GM04504 (cell line): ENCODE results near the gene PTPRO.

Experiments used
- DNase-seq: peaks from one replicate; pipeline ENCODE4 v3.0.0-alpha.2; 2012; ENCODE audit warnings: low read depth

PTPRO gene

GRCh38 chr12:15350643-15351042 lies 28.3 kb downstream of the PTPRO start:
- no peak for DNase-seq

DNA sequence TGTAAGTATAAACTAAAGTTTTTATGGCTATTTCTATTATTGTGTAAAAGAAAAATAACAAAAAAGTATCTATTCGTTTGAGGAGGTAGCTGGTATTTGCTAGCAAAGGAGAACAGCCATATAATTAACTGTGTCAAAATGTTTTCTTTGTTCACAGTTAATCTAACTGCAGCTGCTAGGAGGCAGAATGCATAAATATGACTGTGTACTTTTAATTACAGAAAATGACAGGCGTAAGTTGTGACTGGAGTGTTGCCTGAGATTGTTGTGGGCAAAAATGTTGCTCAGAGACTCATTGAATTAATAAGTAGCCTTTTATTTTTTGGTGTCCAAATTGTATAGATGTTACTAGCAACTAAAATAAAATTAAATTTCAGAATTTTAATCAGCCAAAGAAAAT lies 33.5 kb downstream of the PTPRO start:
- no peak for DNase-seq

GRCh38 chr12:15356951-15357364 lies 34.6 kb downstream of the PTPRO start:
- DNase-seq = no peak

GRCh38 chr12:15364221-15365160 lies 42.2 kb downstream of the PTPRO start:
- no peak for DNase-seq

DNA sequence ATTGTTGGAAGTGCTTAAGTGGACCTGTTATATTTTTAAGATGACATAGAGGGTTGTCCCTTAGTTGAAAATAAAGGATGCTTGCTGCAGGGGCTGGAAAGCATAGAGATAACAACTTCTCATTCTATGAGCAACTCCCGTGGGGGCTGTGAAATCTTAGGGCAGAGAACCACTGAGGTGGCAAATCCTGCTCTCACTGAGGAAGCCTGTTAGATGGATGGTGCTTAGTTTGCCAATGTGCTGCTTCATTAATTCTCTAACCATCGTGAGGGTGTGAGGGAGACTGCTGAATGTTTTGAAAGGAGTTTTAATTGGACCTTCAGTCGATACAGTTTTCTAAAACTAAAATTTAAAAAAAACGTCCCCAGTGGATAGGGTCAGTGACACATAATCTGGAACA lies 46.5 kb downstream of the PTPRO start:
- DNase-seq = no peak

DNA sequence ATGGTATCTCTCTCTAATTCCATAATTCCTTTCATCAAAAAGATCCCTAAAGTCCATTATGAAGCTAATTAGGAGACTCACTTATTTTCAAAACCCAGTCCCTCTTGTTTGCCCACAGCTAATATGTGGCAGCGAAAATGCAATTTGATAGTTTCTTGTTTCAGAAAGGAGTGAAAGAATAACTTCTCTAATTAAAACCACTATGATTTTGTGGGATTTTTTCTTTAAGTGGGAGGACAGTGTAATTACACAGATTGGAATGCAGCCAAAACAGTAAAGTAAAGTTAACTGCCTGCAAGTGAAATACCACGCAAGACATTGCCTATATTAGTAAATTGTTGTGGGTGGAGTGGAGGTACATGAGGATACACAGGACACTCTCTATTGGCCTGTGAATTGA lies 50.0 kb downstream of the PTPRO start:
- no peak for DNase-seq

GRCh38 chr12:15387772-15388171 lies 65.5 kb downstream of the PTPRO start:
- no peak for DNase-seq

DNA sequence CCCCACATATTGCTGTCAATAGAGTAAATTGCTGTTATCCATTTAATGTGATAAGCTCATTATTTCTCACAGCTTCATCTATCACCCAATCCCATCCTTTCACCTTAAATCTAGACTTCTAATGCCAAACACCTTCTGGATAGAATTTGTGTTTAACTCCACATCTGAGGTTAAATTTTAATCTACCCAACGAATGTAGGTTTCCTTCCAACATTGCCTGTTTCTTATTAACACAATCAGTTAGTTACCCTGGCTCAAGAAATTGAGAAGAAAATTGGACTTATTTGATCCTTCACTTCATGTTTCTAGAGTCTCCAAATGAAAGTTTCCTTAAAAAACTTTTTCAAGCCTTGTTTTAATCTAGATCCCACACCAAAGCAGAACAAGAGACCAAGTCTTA lies 67.3 kb downstream of the PTPRO start:
- no peak for DNase-seq

- no peak for DNase-seq
Observed at GRCh38 chr12:15393037-15393436, 70.7 kb downstream of the PTPRO start.

DNA sequence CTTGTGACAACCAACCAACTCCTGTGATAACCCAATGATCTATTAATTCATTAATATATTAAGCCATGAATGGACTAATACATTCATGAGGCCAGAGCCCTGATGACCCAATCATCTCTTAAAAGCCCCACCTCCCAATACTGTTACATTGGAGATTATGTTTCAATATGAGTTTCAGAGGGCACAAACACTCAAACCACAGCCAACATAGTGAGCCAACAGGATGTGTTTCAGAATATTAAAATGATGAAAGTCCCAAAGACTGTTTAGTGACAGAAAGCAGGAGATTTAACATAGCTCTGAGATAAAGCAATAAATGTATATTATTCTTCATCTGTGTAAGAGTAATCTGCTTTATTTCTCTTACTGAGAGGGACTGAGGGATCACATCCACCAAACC lies 71.7 kb downstream of the PTPRO start:
- no peak for DNase-seq

GRCh38 chr12:15404485-15404884 lies 82.2 kb downstream of the PTPRO start:
- DNase-seq = no peak

- DNase-seq = no peak
Observed at GRCh38 chr12:15405606-15406005, 83.3 kb downstream of the PTPRO start.

GRCh38 chr12:15407025-15407424 lies 84.7 kb downstream of the PTPRO start:
- no peak for DNase-seq

- DNase-seq = no peak
Observed at GRCh38 chr12:15411842-15412241, 89.5 kb downstream of the PTPRO start.

DNA sequence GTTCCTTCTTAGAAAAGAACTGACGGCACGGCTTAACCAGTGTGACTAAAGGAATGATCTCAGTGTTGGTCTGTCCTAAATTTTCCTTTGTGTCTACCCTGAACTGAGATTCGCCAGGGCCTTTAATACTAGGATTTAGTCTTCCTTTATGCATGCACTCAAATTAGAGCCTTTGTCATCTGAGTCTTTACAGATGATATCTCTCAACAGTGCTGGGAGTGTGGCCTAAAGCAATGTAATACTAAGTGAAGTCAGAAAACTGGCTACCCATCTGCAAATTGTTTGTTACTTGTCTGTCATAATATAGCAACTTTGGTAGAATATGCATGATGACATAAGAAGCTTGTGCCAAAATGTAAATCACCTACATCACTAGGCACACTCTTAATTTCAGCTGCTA lies 95.4 kb downstream of the PTPRO start:
- no peak for DNase-seq

DNA sequence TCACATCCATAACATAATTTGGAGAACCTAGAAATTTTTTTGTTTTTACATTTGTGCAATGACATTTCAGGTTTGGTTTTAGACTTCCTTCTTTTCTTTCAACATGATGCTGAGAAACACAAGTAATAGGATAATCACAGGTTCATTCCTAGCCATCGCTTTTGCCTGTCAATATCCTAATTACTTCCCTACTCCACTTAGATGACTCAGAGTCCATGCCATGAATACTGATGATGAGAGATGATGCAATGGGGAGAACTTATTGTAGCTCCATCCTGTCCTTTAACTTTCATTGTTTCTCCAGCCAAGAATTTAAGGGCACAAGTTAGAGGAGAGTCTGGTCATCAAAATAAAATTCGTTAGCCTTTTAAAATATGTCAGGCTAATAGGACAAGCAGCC lies 101.3 kb downstream of the PTPRO start:
- peak; percentile 24 for DNase-seq

- DNase-seq = no peak
Observed at GRCh38 chr12:15427913-15428312, 105.6 kb downstream of the PTPRO start.

DNA sequence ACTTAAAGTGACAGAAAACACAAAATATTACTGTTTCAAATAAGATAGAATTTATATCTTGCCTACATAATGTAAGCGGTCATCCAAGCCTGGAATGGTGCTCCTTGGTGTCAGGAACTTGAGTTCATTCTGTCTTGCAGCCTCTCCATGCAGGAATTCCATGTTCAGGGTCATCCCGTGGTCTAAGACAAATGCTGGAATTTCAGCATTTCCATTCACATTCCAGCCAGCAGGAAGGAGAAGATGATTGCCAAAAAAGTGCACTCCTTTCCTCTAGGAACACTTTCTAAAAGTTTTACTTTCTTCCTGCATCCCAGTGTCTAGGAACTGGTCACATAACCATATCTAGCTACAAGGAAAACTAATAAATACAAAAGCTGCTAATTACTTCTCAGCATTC lies 106.3 kb downstream of the PTPRO start:
- DNase-seq = no peak

GRCh38 chr12:15429262-15429661 lies 107.0 kb downstream of the PTPRO start:
- DNase-seq = no peak

DNA sequence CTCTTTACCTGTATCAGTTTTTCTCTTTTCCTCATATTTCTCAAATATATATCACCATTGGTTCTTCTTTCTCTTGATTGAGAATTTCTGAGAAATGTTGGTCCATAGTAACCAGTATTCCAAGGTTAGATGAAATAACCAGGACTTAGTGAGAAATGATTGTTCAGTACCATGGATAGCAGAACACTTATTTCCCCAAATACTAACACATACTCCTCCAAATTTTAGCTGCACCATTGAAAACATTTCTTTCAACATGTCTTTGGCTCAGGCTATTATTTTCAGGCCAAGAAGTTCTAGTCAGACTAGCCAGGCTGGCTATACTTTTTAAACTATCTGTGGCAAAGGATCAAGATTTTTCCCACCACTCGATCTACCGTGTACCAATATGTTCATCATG lies 113.3 kb downstream of the PTPRO start:
- DNase-seq = no peak

- DNase-seq = no peak
Observed at GRCh38 chr12:15439459-15439858, 117.2 kb downstream of the PTPRO start.

GRCh38 chr12:15443050-15443449 lies 120.7 kb downstream of the PTPRO start:
- DNase-seq = no peak

GRCh38 chr12:15443611-15444010 lies 121.3 kb downstream of the PTPRO start:
- no peak for DNase-seq

DNA sequence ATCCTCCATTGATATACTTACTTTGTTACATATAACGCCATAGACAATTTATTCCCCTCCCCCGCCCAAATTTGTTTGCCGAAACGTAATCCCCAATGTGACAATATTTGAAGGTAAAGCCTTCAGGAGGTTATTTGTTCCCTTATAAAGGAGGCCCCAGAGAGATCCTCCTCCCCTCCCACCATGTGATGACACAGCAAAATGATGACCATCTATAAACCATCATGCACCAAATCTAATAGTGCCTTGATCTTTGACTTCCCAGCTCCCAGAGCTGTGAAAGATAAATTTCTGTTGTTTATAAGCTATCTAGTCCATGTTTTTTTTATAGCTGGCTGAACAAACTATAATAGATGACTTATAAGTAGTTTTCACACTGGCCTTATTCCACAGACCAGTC lies 122.2 kb downstream of the PTPRO start:
- no peak for DNase-seq
